Stimulated activated CD4-positive, alpha-beta T cell treated with anti-CD3 and anti-CD28 coated beads, Interleukin-12 subunit alpha, Interleukin-12 subunit beta, amount 100 ng/mL, for 48 hours (primary cell): ENCODE measurements around the gene TBX3.

Source experiments
- DNase-seq, 3 donors: peaks; one replicate each; pipeline ENCODE4 v3.0.0-alpha.2; 2020; ENCODE audit warnings: low read depth in 2 of 3, low spot score in 1 of 3

Gene TBX3

DNA sequence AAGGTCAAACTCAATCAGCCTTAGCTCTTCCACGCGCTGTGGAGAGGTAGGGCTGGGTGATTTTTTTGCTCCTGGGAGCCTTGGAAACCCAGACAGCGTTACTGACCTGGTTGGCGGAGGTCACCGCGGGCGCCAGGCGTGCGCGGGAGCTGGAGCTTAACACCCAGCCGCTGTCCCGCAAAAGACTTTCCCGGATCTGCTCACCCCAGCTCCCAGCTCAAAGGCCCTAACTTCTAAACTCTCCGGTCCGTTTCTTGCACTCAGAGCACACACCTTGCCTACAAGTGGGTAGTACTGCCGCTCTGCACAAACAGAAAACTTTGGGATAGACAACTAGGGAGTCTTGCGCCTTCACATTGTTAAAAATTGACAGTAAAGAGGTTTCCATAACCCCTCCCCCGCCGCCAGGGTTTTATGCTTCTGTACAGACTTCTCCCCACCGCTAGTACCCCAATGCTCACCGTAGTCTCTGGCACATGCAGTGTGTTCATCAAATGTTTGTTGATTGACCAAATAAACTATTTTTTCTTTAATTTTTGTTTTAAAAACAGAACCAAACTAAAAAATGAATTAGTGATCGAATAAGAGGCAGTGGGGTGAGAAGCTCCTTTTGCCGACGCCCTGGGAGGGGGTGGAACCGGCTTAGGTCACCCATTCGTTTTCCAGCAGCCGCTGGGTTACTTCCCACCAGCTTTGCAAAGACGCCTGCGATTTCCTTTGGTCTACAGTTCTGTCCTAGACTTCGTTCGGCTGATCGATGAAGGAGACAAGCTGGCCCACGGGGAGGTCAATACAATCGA lies 12.7 kb upstream of the TBX3 start:
- DNase-seq, result no peak

DNA sequence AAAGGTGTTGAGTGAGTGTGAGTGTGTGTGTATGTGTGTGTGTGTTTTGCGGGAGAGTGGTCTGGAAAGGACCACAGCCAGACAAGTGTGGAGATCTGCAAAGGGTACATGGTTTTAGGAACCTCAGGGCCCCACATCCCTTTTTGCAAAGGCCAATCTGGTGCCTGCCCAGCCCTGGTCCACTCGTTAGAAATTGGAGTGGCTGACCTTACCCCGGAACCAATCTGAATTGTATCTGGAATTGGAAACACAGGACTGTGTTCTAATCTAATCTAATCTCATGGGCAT lies 11.3 kb upstream of the TBX3 start:
- DNase-seq, result no peak

DNA sequence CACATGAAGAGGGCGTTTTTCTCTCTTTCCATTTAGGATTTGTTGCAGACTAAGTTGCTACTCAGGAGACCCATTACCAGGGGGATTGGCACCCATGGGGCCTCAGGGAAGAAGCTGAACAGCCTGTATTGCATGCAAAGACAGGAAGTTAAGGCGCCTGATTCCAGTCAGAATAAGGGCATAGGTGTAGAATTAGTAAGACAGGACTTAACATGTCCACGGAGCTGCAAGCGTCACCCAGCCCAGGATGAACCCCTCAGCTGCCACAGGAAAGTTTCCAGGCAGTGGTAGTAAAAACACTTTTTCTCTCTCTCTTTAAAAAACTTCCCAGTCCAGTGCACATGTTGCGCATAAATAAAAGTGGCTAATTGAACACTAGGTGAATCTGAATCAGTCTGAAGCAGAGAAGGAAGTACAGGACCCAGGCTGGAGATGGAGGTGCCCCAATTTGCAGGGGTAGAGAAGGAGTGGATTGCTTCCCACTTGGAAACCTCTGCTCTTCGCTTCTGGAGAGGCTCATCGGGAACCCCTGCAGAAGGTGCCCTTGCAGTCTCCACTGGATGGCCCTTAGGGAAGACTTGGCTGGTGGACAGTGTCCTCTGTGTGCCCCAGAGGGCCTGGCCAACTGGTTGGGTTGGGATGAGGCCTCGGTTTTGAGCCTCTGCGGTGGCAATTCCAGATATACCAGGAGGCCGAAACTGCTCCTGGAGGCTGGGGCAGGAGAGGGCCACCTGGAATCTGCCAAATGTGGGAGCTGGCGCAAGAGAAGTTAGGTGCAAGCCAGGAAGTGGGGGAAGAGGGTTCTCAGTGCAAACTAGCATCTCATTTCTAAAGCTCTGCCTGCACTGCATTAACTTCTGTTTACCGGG lies 10.7 kb upstream of the TBX3 start:
- no peak for DNase-seq

DNA sequence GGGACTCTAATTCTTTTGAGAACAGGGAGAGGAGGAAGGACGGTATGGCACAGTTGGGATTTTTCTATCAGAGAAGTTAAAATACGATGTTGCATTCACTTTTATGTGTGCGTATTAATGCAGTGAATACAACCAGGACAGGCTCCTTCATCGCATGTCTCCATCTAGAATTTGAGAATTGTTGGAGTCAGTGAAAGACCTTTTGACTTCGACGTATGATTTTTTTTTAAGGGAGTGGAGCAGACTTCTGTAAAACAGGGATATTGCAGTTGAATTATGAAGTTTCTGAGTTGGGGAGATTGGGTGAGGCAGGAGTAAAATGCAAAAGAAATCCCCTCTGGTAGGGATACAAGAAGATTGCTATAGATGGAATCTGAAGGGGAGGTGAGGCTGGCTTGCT lies 9.6 kb upstream of the TBX3 start:
- no peak for DNase-seq

DNA sequence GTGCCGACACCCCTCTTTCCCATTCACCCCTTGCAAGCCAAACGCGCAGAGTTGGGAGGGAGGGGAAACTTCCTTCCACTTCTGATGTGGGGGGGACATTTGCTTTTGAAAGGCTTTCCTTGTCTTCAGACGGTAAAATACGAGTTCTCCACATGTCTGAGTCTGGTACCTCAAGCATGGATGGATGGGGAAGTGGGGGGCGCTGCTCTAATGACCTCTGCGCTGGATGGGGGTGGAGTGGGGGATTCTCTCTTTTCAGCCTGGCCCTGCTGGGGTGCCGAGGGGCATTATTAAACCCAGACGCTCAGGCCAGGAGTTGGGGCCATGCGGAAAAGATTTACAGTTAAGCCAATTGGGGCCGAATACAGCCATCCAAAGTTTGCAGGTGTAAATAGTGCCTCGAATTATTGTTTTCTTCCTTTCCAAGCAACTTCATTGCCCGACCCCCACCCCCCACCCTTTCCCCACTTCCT lies 9.1 kb upstream of the TBX3 start:
- no peak for DNase-seq

DNA sequence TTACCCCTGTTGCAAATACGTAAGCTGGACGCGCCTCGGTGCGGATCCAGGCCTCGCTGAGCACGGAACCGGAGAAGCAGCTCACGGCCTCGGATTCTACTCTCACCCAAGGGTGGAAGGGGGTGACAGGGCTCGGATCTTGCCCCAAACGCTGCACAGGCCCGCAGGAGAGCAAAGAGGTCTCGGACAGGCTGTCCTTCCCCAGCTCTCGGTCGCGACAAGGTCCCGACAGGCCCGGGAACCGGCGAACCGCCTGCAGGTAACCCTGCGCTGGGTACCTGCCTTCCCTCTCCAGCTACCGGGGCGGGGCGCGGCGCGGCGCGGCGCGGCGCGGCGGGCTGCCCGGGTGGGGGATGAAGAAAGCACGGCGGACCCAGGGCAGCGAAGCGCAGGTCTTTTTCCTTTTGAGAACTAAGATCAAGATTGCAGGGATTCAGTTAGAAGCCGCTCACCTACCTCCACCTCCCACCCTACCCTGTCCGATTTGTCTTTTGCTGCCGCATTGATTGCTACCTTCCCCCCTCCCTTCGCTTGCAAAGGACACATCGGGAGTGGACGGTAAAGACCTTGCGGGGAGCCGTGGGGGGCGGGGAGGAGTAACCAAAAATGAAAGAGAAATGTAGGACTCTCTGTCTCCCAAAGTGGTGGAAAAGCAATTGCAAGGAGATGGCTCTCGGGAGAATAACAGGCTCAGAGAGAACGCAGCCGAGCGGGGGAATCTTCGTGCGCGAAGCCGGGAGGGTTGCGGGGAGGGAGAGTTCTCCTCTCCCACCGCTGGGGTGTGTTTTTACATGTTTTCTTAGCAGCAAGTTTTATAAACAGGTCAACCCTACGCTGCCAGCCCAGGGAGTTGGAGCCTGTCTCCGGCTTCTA lies 8.4 kb upstream of the TBX3 start:
- no peak for DNase-seq

DNA sequence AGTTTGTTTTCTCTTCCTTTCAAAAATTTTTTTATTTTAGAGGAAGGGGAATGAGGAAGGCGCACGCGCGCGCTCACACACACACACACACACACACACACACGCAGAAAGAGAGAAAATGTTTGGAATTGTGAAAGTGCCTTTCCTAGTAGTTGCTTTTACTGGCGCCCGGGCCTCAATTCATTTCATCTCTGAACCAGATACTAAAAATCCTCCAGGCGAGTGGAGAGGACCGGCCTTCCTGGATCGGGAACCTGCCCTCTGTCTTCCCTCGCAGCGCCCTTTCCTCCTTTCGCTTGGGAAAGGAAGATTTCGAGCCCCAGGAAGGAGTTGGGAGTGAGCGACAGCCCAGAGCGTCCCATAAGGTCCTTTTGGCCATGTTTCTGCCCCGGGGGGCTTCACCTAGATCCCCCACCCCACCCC lies 7.8 kb upstream of the TBX3 start:
- no peak for DNase-seq

DNA sequence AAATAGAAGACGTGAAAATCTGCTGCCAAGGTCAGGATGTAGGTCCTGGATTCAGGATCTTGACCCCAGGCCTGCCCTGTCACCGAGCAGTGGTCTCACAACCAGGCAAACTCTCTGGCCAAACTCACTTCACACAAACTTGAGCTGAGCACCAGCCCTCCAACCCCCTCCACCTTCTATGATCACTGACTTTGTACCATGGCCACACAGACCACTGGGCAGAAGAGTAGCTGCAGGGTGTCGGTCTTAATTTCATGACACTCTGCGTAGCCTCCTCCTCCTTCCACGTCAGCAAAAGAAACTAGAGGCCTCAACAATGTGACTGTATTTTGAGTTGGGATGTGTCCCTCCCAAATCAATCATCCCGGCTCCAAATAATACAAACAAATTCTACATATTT lies 7.2 kb upstream of the TBX3 start:
- DNase-seq, result no peak

DNA sequence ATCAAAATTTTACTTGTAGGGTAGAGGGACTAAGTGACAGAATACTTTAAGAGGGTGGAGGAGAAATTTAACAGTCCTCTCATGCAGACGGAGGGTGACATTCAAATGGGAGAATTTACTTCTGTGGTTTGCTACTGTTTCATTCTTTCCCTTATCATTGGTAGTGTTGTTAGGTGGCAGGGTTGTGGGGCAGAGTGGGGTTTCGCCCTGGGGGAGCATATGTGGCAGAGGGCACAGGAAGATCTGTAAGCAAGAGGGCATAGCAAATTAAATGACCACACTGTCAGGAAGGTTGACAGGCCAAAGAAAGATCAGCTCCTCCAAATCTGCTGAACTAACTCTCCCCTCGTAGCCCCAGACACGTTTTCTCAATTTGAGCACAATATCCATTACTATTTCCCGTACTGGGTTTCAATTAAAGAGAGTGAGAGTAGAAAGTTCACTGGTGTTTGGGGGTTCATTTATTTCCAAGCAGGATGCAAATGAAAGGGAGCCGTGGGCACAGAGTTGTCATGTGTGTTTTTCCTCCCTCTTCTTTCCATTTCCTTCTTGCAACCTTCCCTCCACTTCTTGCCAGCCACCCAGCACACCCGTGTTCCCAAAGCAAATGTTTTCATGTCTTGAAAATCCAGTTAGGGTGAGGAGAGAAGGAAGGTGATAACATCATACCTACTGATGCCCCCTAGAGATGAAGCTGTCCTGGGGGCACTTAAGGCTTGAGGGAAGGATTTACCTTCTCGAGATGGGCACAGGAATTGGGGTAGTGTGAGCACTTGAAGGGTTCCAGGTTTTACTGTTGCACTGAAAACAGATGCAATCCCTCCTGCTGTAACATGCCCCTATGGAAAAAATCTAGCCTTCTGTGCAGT lies 6.5 kb upstream of the TBX3 start:
- DNase-seq, result no peak

DNA sequence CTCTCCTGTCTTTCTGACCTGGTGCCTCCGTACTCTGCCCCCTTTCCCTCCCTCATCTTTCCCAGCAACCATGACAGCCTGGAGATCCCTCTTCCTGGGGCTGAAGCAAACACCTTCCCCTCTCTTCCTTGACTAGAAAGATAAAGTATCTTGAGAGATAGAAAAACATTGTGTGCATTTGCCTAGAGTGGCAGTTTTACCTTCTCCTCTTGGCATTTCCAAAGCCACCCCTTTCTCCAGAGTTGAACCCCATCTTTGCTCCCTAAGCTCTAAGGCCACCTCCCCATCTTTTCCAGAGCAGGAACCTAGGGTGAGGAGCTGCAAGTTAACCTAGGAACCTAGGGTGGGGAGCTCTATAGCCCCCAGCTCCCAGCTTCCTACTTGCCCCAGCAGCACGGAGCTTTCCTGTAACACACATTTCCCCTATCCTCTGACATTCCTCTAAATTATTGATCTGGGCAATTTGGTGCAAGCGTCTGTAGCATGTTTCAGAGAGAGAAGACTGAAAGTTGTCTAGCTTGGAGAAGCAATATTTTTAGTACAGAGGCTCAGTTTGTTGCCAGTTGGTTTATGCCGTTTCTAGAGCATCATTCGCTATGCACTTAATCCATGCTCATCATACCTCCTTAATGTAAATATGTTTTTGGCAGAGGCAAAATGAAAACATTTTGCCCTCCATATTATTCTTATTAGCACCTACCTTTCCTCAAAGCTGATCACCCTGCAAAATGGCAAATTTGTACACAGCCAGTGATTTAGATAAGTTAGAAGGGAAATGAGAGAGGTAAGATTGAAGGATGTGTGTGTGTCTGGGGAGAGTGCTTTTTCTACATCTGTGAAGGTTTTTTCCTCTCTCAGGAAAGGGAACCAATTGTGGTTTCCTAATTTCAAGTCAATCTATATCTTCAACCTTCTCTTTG lies 5.4 kb upstream of the TBX3 start:
- DNase-seq, result no peak

DNA sequence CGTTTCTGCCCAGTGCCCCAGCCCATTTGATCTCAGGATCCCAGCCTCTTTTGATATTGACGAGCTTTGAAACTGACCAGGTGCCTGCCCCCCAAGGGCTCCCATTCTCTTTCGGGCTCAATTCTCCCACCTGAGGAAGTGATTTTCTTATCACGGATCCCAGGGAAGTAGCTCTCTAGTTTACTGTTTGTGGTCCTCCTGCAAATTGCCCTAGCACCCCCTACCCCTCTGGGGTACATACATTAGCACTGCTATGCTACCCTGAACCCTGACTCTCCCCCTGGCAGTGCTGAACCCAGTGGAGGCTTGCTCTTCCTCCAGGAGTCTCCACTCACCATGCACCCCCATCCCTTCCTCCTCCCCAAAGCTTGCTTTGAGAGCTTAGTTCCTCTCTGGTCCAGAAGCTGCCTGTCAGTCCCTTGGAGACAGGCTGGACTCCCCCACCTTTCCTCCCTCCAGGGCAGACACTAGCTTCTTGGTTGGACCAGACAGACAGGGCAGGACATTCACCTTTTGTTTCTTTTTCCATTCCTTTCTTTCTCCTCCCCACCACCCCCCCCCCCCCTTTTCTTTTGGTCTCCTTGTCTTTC lies 4.4 kb upstream of the TBX3 start:
- no peak for DNase-seq

DNA sequence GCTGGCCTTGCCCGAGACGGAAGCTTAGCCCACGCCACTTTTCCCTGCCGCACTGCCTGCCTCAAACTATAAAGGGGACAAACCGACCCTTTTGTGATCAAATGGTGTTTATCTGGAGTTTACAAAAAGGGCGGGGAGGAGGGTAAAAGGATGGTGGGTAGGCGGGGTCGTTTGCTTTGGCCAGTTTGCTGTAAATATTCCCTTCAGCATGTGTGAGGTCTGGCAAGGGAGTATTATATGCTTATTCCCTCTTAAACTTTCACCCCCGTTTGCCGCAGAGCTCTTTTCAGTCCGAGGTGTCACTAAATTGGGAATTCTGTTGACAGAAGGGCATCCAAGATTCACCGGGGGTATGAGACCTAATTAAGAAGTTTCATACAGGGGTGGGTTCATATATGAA lies 3.8 kb upstream of the TBX3 start:
- no peak for DNase-seq

DNA sequence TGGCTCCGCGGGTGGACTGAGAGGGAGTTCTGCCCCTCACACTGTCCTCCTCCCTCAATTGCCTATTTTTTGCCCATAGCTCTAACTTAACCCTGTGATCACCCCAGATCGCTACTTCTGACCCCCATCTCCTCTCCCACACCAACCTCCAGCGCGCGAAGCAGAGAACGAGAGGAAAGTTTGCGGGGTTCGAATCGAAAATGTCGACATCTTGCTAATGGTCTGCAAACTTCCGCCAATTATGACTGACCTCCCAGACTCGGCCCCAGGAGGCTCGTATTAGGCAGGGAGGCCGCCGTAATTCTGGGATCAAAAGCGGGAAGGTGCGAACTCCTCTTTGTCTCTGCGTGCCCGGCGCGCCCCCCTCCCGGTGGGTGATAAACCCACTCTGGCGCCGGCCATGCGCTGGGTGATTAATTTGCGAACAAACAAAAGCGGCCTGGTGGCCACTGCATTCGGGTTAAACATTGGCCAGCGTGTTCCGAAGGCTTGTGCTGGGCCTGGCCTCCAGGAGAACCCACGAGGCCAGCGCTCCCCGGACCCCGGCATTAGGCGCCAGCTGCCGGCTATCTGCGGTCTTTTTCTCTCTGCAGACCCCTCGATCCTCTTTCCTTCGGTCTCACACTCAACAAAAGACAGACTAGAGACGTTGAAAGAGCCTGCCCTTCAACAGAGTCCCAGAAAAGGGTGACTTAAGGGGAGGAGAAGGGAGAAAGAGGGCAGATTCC lies 3.0 kb upstream of the TBX3 start:
- DNase-seq, result no peak

DNA sequence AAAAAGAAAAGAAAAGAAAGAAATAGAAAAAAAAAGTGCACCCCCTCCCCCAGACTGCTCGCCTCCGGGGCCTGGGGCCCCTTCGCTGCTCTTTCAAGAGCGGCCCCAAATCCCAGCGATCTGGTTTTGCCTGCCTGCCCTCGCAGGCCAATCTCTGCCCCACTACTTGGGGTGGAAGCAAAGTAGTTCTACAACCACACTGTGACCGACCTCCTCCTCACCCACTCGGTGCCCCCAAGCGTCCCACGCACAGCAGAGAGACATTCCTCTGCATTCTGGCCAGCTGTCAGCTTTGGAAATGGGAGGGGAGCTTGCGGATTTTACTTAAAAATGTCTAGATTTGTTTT lies 2.4 kb upstream of the TBX3 start:
- DNase-seq, result no peak

DNA sequence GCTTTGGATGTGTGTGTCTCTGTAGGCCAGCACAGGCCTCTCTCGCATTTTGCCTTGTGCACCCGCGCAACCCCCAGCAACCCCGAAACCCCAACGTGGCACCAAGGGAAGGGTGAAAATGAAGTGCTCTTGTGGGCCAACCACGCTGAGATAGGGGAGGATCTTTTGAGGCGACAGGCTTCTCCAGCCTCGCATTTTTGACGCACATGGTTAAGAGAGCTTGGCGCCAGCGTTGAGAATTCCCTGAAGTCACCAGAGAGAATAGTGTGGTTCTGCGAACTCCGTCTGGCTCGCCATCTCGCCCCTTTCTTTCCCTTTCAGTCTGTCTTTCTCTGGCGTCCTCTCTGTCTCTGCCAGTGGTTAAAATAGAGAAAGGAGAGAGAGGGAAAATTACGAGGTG lies 1.9 kb upstream of the TBX3 start:
- DNase-seq, result no peak

DNA sequence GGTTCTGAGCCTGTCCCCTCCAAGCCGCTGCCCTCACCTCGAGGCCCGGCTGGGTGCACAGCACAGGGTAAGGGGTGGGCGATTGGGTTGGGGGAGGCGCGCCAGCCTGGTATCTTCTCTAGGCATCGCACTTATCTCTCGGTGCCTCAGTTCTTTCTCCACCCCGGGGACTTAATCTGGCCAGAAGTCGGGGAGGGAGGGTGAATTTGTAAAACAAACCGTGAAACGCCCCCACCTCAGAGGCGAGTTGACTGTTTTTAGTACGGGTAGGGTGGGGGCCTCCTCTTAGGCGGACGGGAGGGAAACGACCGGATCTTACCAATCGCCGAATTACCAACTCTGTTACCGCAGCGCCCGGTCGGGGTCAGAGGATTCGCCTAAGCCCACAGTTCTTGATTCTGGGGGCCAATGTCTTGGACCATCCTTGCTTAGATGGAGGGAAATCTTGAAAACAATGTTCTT lies 1.4 kb upstream of the TBX3 start:
- no peak for DNase-seq

DNA sequence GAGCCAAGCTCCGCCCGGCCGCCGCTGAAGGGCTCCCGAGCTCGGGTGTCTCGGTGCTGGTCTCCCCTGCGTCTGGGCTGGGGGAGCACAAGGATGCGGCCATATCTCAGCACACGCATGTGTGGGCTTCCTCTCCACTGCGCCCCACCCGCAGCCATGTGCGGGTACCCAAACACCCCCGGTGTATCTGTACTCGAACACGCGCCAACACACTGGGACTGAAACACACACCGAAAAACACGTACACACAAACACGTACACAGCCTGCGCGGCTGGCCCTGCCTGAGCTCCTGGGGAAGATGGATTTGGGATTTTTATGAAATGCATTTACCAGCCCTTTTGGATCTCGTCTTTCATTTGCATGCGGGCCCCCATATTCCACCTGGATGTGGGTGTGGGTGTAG lies 897 bp upstream of the TBX3 start:
- no peak for DNase-seq

DNA sequence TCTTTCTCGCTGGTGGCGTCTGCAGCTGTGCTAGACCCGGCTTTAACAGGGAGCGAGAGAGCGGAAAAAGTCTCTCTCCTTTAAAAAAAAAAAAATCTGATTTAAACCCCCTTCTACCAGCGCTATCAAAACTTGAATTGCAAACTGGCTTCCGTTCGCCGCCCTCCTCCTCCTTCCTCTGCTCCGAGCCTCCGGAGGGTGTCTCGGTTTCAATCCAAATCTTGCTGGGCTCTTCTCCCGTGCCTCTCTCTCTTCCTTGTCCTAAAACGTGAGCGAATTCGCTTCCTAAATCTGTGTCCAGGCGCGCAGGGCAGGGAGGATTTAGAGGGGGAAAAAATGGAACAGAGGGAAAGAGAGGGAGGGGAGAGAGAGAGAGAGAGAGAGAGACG lies 272 bp downstream of the TBX3 start:
- no peak for DNase-seq
